ENCODE results near the gene RHOU.

DNA sequence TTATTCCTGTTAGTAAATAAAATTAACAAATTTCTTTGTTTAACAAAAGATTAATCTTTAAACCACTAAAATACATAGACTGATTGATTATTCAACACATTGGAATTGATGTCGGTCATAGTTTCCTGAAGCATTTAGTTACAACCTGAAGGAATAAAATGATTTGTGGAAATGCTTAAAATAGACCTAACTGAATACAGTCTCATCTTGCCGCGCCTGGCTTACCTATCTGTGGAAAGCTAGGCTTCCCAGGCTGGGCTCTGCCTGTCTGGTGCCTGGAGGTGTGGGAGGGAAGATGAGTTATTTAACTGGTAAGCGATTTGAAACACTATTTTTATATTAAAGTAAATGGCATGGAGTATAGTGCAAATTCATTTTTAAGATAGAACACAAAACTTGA lies 10.2 kb downstream of the RHOU start:
- TF ChIP-seq, protein P1, sequence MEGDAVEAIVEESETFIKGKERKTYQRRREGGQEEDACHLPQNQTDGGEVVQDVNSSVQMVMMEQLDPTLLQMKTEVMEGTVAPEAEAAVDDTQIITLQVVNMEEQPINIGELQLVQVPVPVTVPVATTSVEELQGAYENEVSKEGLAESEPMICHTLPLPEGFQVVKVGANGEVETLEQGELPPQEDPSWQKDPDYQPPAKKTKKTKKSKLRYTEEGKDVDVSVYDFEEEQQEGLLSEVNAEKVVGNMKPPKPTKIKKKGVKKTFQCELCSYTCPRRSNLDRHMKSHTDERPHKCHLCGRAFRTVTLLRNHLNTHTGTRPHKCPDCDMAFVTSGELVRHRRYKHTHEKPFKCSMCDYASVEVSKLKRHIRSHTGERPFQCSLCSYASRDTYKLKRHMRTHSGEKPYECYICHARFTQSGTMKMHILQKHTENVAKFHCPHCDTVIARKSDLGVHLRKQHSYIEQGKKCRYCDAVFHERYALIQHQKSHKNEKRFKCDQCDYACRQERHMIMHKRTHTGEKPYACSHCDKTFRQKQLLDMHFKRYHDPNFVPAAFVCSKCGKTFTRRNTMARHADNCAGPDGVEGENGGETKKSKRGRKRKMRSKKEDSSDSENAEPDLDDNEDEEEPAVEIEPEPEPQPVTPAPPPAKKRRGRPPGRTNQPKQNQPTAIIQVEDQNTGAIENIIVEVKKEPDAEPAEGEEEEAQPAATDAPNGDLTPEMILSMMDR (IDR thresholded peaks at IDR 0.05; ENCODE audit: low read depth, low read length): no peak
- no peak for TF ChIP-seq EZH2phosphoT487 (IDR thresholded peaks at IDR 0.05; ENCODE audit: low read depth)

Measured in OCI-LY3 (cell line).